HCT116 (cell line): ENCODE data around the gene SH3YL1. TPM values are rescaled to one million over a fixed set of nuclear protein-coding genes. Genes with fewer than 3 reads are reported as not detected.

Source experiments
- ATAC-seq: fragments of 200-7000 bp; cut with Tn5 transposase; 2 replicates; pipeline ENCODE4 v1.9.1; 2020; ENCODE audit warnings: mild to moderate bottlenecking, moderate library complexity
- BruUV-seq: library from RNA; stranded (reverse); fragments of 400-500 nt; replicated peaks from 2 replicates; lab custom pipeline; 2021; lab: Mats Ljungman, UMichigan
- CTCF ChIA-PET: fragments of 300-600 bp; sonication (Branson Sonifier 250); formaldehyde crosslinking; loops from one replicate; lab custom pipeline; 2021; ENCODE audit warnings: antibody characterized with exemption; lab: Charles Lee
- POLR2A ChIA-PET: fragments of 300-600, 350-600 bp; sonication (Branson Sonifier 250); formaldehyde crosslinking; loops from one replicate; lab custom pipeline; 2021; ENCODE audit warnings: antibody characterized with exemption; lab: Charles Lee
- RAD21 ChIA-PET, 2 experiments: fragments of 300-600 bp; sonication (Branson Sonifier 250); formaldehyde crosslinking; loops; one replicate each; lab custom pipeline; 2023; ENCODE audit warnings: low total read pairs in 2 of 2; ENCODE audit not compliant: uncharacterized antibody in 2 of 2, unreplicated experiment in 2 of 2, low non-redundant PET in 1 of 2; lab: Charles Lee
- DNase-seq: peaks from one replicate; pipeline ENCODE4 v3.0.0-alpha.2; 2010; ENCODE audit warnings: low read depth, low spot score
- H2AFZ ChIP-seq: fragments of 200-600 bp; shearing (Covaris generic), sonication (generic); 2 replicates; pipeline ENCODE4 v1.6.1; 2017; ENCODE audit warnings: low read depth, mixed run types, mixed read lengths, antibody characterized with exemption, low read length; ENCODE audit not compliant: poor library complexity, severe bottlenecking
- H3K27ac ChIP-seq: 2 replicates; pipeline ENCODE4 v1.5.1; 2012; ENCODE audit warnings: low read depth, low read length
- H3K27me3 ChIP-seq: fragments of 200-600 bp; sonication (generic); 2 replicates; pipeline ENCODE4 v1.6.1; 2016; ENCODE audit warnings: mixed run types, low read length, mixed read lengths; ENCODE audit not compliant: insufficient read depth
- H3K36me3 ChIP-seq, 2 experiments: fragments of 200-500 bp in 1 of 2; fragments of 200-600 bp in 1 of 2; sonication (Bioruptor generic) in 1 of 2; sonication (generic) in 1 of 2; 2 replicates each; pipeline versions ENCODE4 v1.5.1 to v1.6.1; 2014 to 2016; ENCODE audit warnings: low read length in 2 of 2, inconsistent platforms in 1 of 2, mixed read lengths in 1 of 2, mixed run types in 1 of 2; ENCODE audit not compliant: insufficient read depth in 2 of 2, control insufficient read depth in 1 of 2
- H3K4me1 ChIP-seq, 2 experiments: fragments of 200-600 bp in 1 of 2; sonication (generic) in 1 of 2; 2 replicates each; pipeline versions ENCODE4 v1.5.1 to v1.6.1; 2012 to 2017; ENCODE audit warnings: low read length in 2 of 2, inconsistent platforms in 1 of 2, mild to moderate bottlenecking in 1 of 2, mixed read lengths in 1 of 2, mixed run types in 1 of 2, moderate library complexity in 1 of 2; ENCODE audit not compliant: insufficient read depth in 2 of 2, control insufficient read depth in 1 of 2
- H3K4me2 ChIP-seq: fragments of 200-600 bp; sonication (generic); 2 replicates; pipeline ENCODE4 v1.6.1; 2017; ENCODE audit warnings: mixed run types, low read length, mixed read lengths
- H3K4me3 ChIP-seq, 2 experiments: fragments of 200-600 bp in 1 of 2; sonication (generic) in 1 of 2; replicated peaks in 1 of 2; 2 replicates each; pipeline ENCODE4 v1.5.1; 2011 to 2016; ENCODE audit warnings: low read length in 2 of 2, control low read depth in 1 of 2, low read depth in 1 of 2, mild to moderate bottlenecking in 1 of 2, mixed read lengths in 1 of 2, mixed run types in 1 of 2
- H3K79me2 ChIP-seq: fragments of 200-600 bp; sonication (generic); 2 replicates; pipeline ENCODE4 v1.6.1; 2017; ENCODE audit warnings: mild to moderate bottlenecking, mixed run types, low read length, moderate library complexity, mixed read lengths; ENCODE audit not compliant: insufficient read depth
- H3K9ac ChIP-seq: fragments of 200-600 bp; sonication (generic); 2 replicates; pipeline ENCODE4 v1.6.1; 2016; ENCODE audit warnings: low read length, mixed read lengths
- H3K9me2 ChIP-seq: fragments of 200-600 bp; sonication (generic), shearing (Covaris generic); 2 replicates; pipeline ENCODE4 v1.6.1; 2017; ENCODE audit warnings: mixed run types, mild to moderate bottlenecking, moderate library complexity; ENCODE audit not compliant: insufficient read depth
- H3K9me3 ChIP-seq, 2 experiments: fragments of 200-500 bp in 1 of 2; fragments of 200-600 bp in 1 of 2; sonication (Bioruptor generic) in 1 of 2; sonication (generic) in 1 of 2; 2 replicates each; pipeline ENCODE4 v1.6.1; 2014 to 2017; ENCODE audit warnings: low read length in 2 of 2, mixed read lengths in 2 of 2, inconsistent platforms in 1 of 2, low read depth in 1 of 2, mild to moderate bottlenecking in 1 of 2, mixed run types in 1 of 2, moderate library complexity in 1 of 2; ENCODE audit not compliant: control insufficient read depth in 1 of 2, insufficient read depth in 1 of 2
- H4K20me1 ChIP-seq: fragments of 200-600 bp; sonication (generic), shearing (Covaris generic); 2 replicates; pipeline ENCODE4 v1.6.1; 2017; ENCODE audit warnings: mixed run types, mild to moderate bottlenecking, moderate library complexity; ENCODE audit not compliant: insufficient read depth
- CEBPB ChIP-seq: IDR thresholded peaks from 2 replicates; pipeline ENCODE4 v1.6.1; 2012; ENCODE audit warnings: low read depth
- ELF1 ChIP-seq: IDR thresholded peaks from 2 replicates; pipeline ENCODE4 v1.6.1; 2012; ENCODE audit warnings: low read depth, borderline replicate concordance
- EZH2phosphoT487 ChIP-seq: fragments of 200-600 bp; IDR thresholded peaks from 2 replicates; pipeline ENCODE4 v1.6.1; 2018; ENCODE audit warnings: antibody characterized with exemption, borderline replicate concordance
- FOSL1 ChIP-seq: IDR thresholded peaks from 2 replicates; pipeline ENCODE4 v1.6.1; 2012; ENCODE audit warnings: low read depth
- JUND ChIP-seq: IDR thresholded peaks from 2 replicates; pipeline ENCODE4 v1.6.1; 2012
- POLR2A ChIP-seq: IDR thresholded peaks from 2 replicates; pipeline ENCODE4 v1.7.0; 2011; ENCODE audit warnings: borderline replicate concordance; ENCODE audit not compliant: insufficient read depth, insufficient read length; ENCODE audit errors: extremely low read depth
- POLR2AphosphoS5 ChIP-seq: IDR thresholded peaks from 2 replicates; pipeline ENCODE4 v1.6.1; 2011; ENCODE audit warnings: mild to moderate bottlenecking, low read depth, low read length, moderate library complexity
- RAD21 ChIP-seq: IDR thresholded peaks from 2 replicates; pipeline ENCODE4 v1.6.1; 2012; ENCODE audit warnings: low read depth, mild to moderate bottlenecking
- SP1 ChIP-seq: IDR thresholded peaks from 2 replicates; pipeline ENCODE4 v1.6.1; 2012; ENCODE audit warnings: low read depth
- SRF ChIP-seq: IDR thresholded peaks from 2 replicates; pipeline ENCODE4 v1.6.1; 2012; ENCODE audit warnings: low read depth
- intact Hi-C: fragments of 100-400 bp; cut with micrococcal nuclease; formaldehyde crosslinking; loops from 2 replicates; pipeline ENCODE4 v1.10.0; 2022
- total RNA-seq: library from RNA; stranded (reverse); gene quantifications from one replicate; pipeline ENCODE4 v1.2.1, GENCODE V29; 2021; ENCODE audit not compliant: unreplicated experiment
- TF ChIP-seq, protein P1 (sequence below): IDR thresholded peaks from 2 replicates; pipeline ENCODE4 v1.6.1; 2012
- TF ChIP-seq, protein P2 (sequence below): IDR thresholded peaks from 2 replicates; pipeline ENCODE4 v1.6.1; 2012; ENCODE audit warnings: low read depth

Gene SH3YL1
- total RNA-seq, 1 experiment from 2014 or later = 32.8 TPM

DNA sequence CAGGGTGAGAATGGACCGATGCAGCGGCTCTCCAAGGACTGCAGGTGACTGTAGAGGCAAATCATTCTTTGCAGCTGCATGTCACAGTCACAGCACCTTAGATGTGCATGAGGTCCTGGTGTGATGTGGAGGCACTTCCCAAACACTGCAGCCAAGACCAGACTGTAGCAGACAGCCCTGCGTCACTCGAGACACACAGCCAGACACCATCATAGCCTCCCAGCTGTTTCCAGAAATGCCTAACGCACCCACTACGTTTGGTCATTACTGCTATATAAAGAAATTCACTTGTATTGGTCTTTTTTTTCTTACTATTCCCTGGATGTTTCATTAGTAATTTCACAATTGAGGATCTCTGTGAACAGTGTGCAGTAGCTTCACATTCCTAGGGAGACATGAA lies 60.9 kb downstream of the SH3YL1 start (continued):
- TF ChIP-seq, protein P1, sequence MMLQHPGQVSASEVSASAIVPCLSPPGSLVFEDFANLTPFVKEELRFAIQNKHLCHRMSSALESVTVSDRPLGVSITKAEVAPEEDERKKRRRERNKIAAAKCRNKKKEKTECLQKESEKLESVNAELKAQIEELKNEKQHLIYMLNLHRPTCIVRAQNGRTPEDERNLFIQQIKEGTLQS = no peak
- TF ChIP-seq POLR2AphosphoS5 (no peak), EZH2phosphoT487 (no peak), ELF1 (no peak), SP1 (no peak), SRF (no peak), CEBPB (no peak)

DNA sequence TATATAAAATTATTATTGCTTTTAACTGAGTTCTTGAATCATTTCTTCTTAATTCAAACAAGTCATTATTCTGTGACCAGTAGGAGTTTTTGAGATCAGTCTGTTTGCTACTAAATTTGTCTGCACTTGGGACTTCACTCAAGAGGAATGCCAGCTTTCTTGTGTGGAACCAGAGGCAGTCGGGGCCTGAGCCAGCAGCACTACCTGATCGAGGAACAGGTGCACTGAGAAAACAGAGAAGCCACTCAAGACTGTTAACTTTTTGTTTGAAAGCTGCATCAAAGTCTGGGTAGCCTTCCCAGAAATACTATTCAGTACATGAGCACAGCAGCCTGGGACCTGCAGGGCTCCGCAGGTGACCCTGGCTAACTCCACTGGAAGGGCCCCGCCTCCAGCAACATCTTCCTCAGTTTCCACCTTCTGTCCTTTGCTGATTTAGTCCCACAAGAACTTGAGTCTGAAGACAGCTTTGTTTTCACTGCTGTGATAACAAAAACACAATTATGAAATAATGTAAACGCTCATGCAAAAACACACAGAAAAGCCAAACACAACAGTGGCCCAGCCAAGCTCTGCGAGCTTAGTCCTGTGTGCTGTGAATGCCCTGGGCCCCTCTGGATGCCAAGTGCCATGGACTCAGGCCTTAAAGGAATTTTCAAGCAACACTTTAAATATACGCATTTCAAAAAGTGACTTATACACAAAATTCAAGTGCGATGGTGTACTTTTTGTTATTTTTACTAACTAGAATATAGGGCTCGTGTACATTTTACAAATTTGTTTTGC lies 62.0 kb downstream of the SH3YL1 start:
- DNase-seq = no peak
- ChIA-PET RAD21 (no interaction called here), CTCF (no interaction called here), POLR2A (no interaction called here)
- no peak overlapping the region for H3K4me2 ChIP-seq
- H3K27me3 ChIP-seq = no peaks in the 10 kb centered on the region
- no peaks in the 10 kb centered on the region for H3K9me3 ChIP-seq
- no peak overlapping the region for H3K4me3 ChIP-seq
- H3K79me2 ChIP-seq = no peaks in the 10 kb centered on the region
- BruUV-seq = no TSS peak
- no peaks in the 10 kb centered on the region for H3K4me1 ChIP-seq
- no peaks in the 10 kb centered on the region for H3K36me3 ChIP-seq
- H4K20me1 ChIP-seq = no peaks in the 10 kb centered on the region
- intact Hi-C loops = no loop called here
- no peaks in the 10 kb centered on the region for H3K9me2 ChIP-seq
- no peak overlapping the region for H2AFZ ChIP-seq
- TF ChIP-seq FOSL1 = no peak
- TF ChIP-seq, protein P2, sequence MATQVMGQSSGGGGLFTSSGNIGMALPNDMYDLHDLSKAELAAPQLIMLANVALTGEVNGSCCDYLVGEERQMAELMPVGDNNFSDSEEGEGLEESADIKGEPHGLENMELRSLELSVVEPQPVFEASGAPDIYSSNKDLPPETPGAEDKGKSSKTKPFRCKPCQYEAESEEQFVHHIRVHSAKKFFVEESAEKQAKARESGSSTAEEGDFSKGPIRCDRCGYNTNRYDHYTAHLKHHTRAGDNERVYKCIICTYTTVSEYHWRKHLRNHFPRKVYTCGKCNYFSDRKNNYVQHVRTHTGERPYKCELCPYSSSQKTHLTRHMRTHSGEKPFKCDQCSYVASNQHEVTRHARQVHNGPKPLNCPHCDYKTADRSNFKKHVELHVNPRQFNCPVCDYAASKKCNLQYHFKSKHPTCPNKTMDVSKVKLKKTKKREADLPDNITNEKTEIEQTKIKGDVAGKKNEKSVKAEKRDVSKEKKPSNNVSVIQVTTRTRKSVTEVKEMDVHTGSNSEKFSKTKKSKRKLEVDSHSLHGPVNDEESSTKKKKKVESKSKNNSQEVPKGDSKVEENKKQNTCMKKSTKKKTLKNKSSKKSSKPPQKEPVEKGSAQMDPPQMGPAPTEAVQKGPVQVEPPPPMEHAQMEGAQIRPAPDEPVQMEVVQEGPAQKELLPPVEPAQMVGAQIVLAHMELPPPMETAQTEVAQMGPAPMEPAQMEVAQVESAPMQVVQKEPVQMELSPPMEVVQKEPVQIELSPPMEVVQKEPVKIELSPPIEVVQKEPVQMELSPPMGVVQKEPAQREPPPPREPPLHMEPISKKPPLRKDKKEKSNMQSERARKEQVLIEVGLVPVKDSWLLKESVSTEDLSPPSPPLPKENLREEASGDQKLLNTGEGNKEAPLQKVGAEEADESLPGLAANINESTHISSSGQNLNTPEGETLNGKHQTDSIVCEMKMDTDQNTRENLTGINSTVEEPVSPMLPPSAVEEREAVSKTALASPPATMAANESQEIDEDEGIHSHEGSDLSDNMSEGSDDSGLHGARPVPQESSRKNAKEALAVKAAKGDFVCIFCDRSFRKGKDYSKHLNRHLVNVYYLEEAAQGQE = no peak
- no peak for TF ChIP-seq ELF1
- no peak for TF ChIP-seq POLR2A
- TF ChIP-seq RAD21 = no peak
- TF ChIP-seq JUND = no peak
- TF ChIP-seq POLR2AphosphoS5 = no peak
- TF ChIP-seq, protein P1 = no peak
- H3K9ac ChIP-seq = no peak overlapping the region
- H3K27ac ChIP-seq = no peak overlapping the region
- no peak for ATAC-seq
